HepG2 (cell line): ENCODE data around the gene SYNGR4. TPM values are rescaled to one million over a fixed set of nuclear protein-coding genes. Genes with fewer than 3 reads are reported as not detected.

Experiments
- AGO1 ChIP-seq: fragments of 200-400 bp; formaldehyde crosslinking; IDR thresholded peaks from 2 replicates; pipeline ENCODE4 v1.6.1; 2017; ENCODE audit warnings: mild to moderate bottlenecking, low read depth, low read length, moderate library complexity; ENCODE audit not compliant: poor library complexity, severe bottlenecking
- BRF2 ChIP-seq: sonication (generic); formaldehyde crosslinking; IDR thresholded peaks from 2 replicates; pipeline ENCODE4 v1.8.1; 2022; ENCODE audit warnings: mild to moderate bottlenecking, missing genetic modification reagents
- FIP1L1 ChIP-seq: fragments of 200-400 bp; formaldehyde crosslinking; IDR thresholded peaks from 2 replicates; pipeline ENCODE4 v1.6.1; 2018; ENCODE audit warnings: low read depth, mild to moderate bottlenecking, low read length, moderate library complexity, borderline replicate concordance; ENCODE audit not compliant: insufficient read depth
- FOXA3 ChIP-seq: IDR thresholded peaks from 2 replicates; pipeline ENCODE4 v1.6.1; 2016; ENCODE audit warnings: missing genetic modification reagents, missing compliant biosample characterization
- GLMP ChIP-seq: sonication (generic); formaldehyde crosslinking; IDR thresholded peaks from 2 replicates; pipeline ENCODE4 v1.9.0; 2021; ENCODE audit warnings: missing genetic modification reagents, mild to moderate bottlenecking, borderline replicate concordance
- GTF2F1 ChIP-seq: fragments of 150-350 bp; IDR thresholded peaks from 2 replicates; pipeline ENCODE4 v1.6.1; 2014; ENCODE audit warnings: low read length
- HMG20A ChIP-seq: IDR thresholded peaks from 2 replicates; pipeline ENCODE4 v1.6.1; 2016; ENCODE audit warnings: borderline replicate concordance
- HNF4G ChIP-seq, 2 experiments: sonication (generic) in 1 of 2; formaldehyde crosslinking in 1 of 2; IDR thresholded peaks; 2 replicates each; pipeline versions ENCODE4 v1.4.0 to v1.6.1; 2011 to 2020; ENCODE audit warnings: borderline replicate concordance in 2 of 2, low read depth in 2 of 2, mild to moderate bottlenecking in 2 of 2, low read length in 1 of 2, missing genetic modification reagents in 1 of 2, moderate library complexity in 1 of 2
- NR0B2 ChIP-seq: sonication (generic); formaldehyde crosslinking; IDR thresholded peaks from 2 replicates; pipeline ENCODE4 v1.4.0; 2020; ENCODE audit warnings: mild to moderate bottlenecking, missing genetic modification reagents
- PLRG1 ChIP-seq: fragments of 450-650 bp; conservative IDR thresholded peaks from 2 replicates; pipeline ENCODE4 v1.6.1; 2016
- POLR2A ChIP-seq, 2 experiments: IDR thresholded peaks; 2 replicates each; pipeline ENCODE4 v1.6.1; 2011; ENCODE audit warnings: low read depth in 2 of 2, low read length in 2 of 2, mild to moderate bottlenecking in 1 of 2, moderate library complexity in 1 of 2; ENCODE audit not compliant: insufficient read depth in 1 of 2
- RAD21 ChIP-seq: fragments of 450-650 bp; formaldehyde crosslinking; IDR thresholded peaks from 2 replicates; pipeline ENCODE4 v1.5.0; 2020; ENCODE audit warnings: mild to moderate bottlenecking
- REXO4 ChIP-seq: sonication (generic); formaldehyde crosslinking; IDR thresholded peaks from 2 replicates; pipeline ENCODE4 v1.8.0; 2022; ENCODE audit warnings: missing genetic modification reagents, mild to moderate bottlenecking, borderline replicate concordance
- SIN3A ChIP-seq: IDR thresholded peaks from 2 replicates; pipeline ENCODE4 v1.6.1; 2011; ENCODE audit warnings: low read depth, mild to moderate bottlenecking, control low read depth, low read length, borderline replicate concordance
- WIZ ChIP-seq: sonication (generic); formaldehyde crosslinking; IDR thresholded peaks from 2 replicates; pipeline ENCODE4 v1.5.1; 2020; ENCODE audit warnings: mild to moderate bottlenecking, missing genetic modification reagents
- ZBED4 ChIP-seq: sonication (generic); formaldehyde crosslinking; IDR thresholded peaks from 2 replicates; pipeline ENCODE4 v1.4.0; 2020; ENCODE audit warnings: missing genetic modification reagents, borderline replicate concordance
- ZBTB3 ChIP-seq: sonication (generic); formaldehyde crosslinking; IDR thresholded peaks from 2 replicates; pipeline ENCODE4 v1.4.0; 2020; ENCODE audit warnings: low read depth, mild to moderate bottlenecking, moderate library complexity, missing genetic modification reagents, borderline replicate concordance
- ZMYM2 ChIP-seq: sonication (generic); formaldehyde crosslinking; IDR thresholded peaks from 2 replicates; pipeline ENCODE4 v1.8.0; 2022; ENCODE audit warnings: mild to moderate bottlenecking, missing genetic modification reagents
- ZNF296 ChIP-seq: sonication (generic); formaldehyde crosslinking; conservative IDR thresholded peaks from 2 replicates; pipeline ENCODE4 v1.5.0; 2020; ENCODE audit warnings: mild to moderate bottlenecking, missing genetic modification reagents
- ZNF3 ChIP-seq: IDR thresholded peaks from 2 replicates; pipeline ENCODE4 v1.7.0; 2017; ENCODE audit warnings: inconsistent platforms
- ZNF30 ChIP-seq: sonication (generic); formaldehyde crosslinking; IDR thresholded peaks from 2 replicates; pipeline ENCODE4 v1.5.0; 2020; ENCODE audit warnings: mild to moderate bottlenecking, missing genetic modification reagents
- ZNF564 ChIP-seq: sonication (generic); formaldehyde crosslinking; IDR thresholded peaks from 2 replicates; pipeline ENCODE4 v1.8.1; 2023; ENCODE audit warnings: mild to moderate bottlenecking, missing genetic modification reagents
- ZNF770 ChIP-seq: sonication (generic); formaldehyde crosslinking; IDR thresholded peaks from 2 replicates; pipeline ENCODE4 v1.5.0; 2020; ENCODE audit warnings: mild to moderate bottlenecking, missing genetic modification reagents
- polyA plus RNA-seq, 8 experiments: library from polyadenylated mRNA; depleted of rRNA in 3 of 8; stranded (reverse) in 7 of 8; unstranded in 1 of 8; fragments of >200 nt; fragmentation: Illumina TruSeq in 4 of 8; extraction: Trizol in 4 of 8; gene quantifications; 2 replicates each; pipeline versions ENCODE4 v1.2.1 to v1.2.3, GENCODE V29; 2011 to 2016; ENCODE audit warnings: low read depth in 4 of 8, missing spikeins in 1 of 8, mixed read lengths in 1 of 8; ENCODE audit not compliant: insufficient read depth in 1 of 8
- total RNA-seq, 5 experiments: library from RNA; depleted of rRNA; stranded (reverse); fragments of >200 nt; fragmentation: Illumina TruSeq; extraction: Trizol; gene quantifications; 2 replicates each; pipeline ENCODE4 v1.2.3, GENCODE V29; 2016; ENCODE audit warnings: low read depth in 1 of 5

SYNGR4 gene
- total and polyA plus RNA-seq, 2 of the 13 experiments (the other 11 are each of a cell fraction or from before 2014, with no cell fraction given): not detected

- TF ChIP-seq ZBED4 (CRISPR knock-in tag) (no peak; the same call in 1 of the 2 replicates), FOXA3 (no peak), FIP1L1 (0 out of 2 replicates have a peak, but pooled peaks have one; percentile 58), POLR2A (IDR thresholded peaks at IDR 0.05; ENCODE audit: insufficient read depth in 1 of 2, low read depth in 2 of 2, low read length in 2 of 2) (peak in 1 of 2 experiments; percentile 67; a peak in 2 of 4 replicates), ZBTB3 (CRISPR knock-in tag) (no peak; the same call in 1 of the 2 replicates), ZNF3 (CRISPR knock-in tag) (no peak), RAD21 (CRISPR knock-in tag) (peak; percentile 12; the same call in 1 of the 2 replicates), GTF2F1 (no peak), ZNF770 (CRISPR knock-in tag) (no peak), ZNF30 (CRISPR knock-in tag) (0 out of 2 replicates have a peak, but pooled peaks have one; percentile 6), NR0B2 (CRISPR knock-in tag) (no peak), ZMYM2 (CRISPR knock-in tag) (no peak), WIZ (CRISPR knock-in tag) (0 out of 2 replicates have a peak, but pooled peaks have one; percentile 42), REXO4 (CRISPR knock-in tag) (no peak), PLRG1 (no peak), BRF2 (CRISPR knock-in tag) (no peak), ZNF296 (CRISPR knock-in tag) (no peak), HMG20A (no peak), AGO1 (no peak), GLMP (CRISPR knock-in tag) (no peak), SIN3A (no peak), ZNF564 (no peak), HNF4G (IDR thresholded peaks at IDR 0.05; ENCODE audit: borderline replicate concordance, low read depth, low read length) (peak; percentile 48), HNF4G (CRISPR knock-in tag; IDR thresholded peaks at IDR 0.05; ENCODE audit: borderline replicate concordance, low read depth) (no peak; the same call in 1 of the 2 replicates)
These were observed 712 bp upstream of the SYNGR4 start (continued) for GRCh38 chr19:48363500-48363809.
